GM18870 (cell line): Measurements from ENCODE around the gene CERS6.
A peak's percentile ranks its signal among the peaks of the same experiment; 100 is the strongest.
"Not testable (repeated sequence)": the region's sequence is repeated elsewhere in the genome, so short reads cannot be mapped to it uniquely, and the experiment has no call there.

Source experiments
- ATAC-seq: cut with Tn5 transposase; IDR thresholded peaks from one replicate; pipeline ENCODE4 v1.9.1; 2021; ENCODE audit warnings: moderate library complexity; ENCODE audit not compliant: unreplicated experiment

The CERS6 gene

GRCh38 chr2:168466834-168467565 lies 10.9 kb downstream of the CERS6 start:
- no peak for ATAC-seq

- ATAC-seq, result no peak
Measured at GRCh38 chr2:168467729-168468128, 11.7 kb downstream of the CERS6 start.

GRCh38 chr2:168468354-168468753 lies 12.3 kb downstream of the CERS6 start:
- no peak for ATAC-seq

GRCh38 chr2:168469281-168469988 lies 13.4 kb downstream of the CERS6 start:
- ATAC-seq, result peak; percentile 88

- peak; percentile 24 for ATAC-seq
Measured at GRCh38 chr2:168470320-168471162, 14.5 kb downstream of the CERS6 start.

GRCh38 chr2:168471163-168471475 lies 15.0 kb downstream of the CERS6 start:
- no peak for ATAC-seq

- ATAC-seq, result no peak
Measured at GRCh38 chr2:168475636-168476035, 19.6 kb downstream of the CERS6 start.

GRCh38 chr2:168478206-168478605 lies 22.1 kb downstream of the CERS6 start:
- ATAC-seq, result no peak

- no peak for ATAC-seq
Measured at GRCh38 chr2:168480356-168480755, 24.3 kb downstream of the CERS6 start.

- no peak for ATAC-seq
Measured at GRCh38 chr2:168480825-168481585, 24.9 kb downstream of the CERS6 start.

- ATAC-seq, result no peak
Measured at GRCh38 chr2:168482269-168482668, 26.2 kb downstream of the CERS6 start.

GRCh38 chr2:168482952-168483831 lies 27.1 kb downstream of the CERS6 start:
- no peak for ATAC-seq

- no peak for ATAC-seq
Measured at GRCh38 chr2:168486477-168486876, 30.4 kb downstream of the CERS6 start.

GRCh38 chr2:168490015-168490874 lies 34.2 kb downstream of the CERS6 start:
- ATAC-seq, result peak; percentile 94

GRCh38 chr2:168490946-168491605 lies 35.0 kb downstream of the CERS6 start:
- ATAC-seq, result no peak

GRCh38 chr2:168491728-168492127 lies 35.7 kb downstream of the CERS6 start:
- not testable (repeated sequence) for ATAC-seq

- ATAC-seq, result not testable (repeated sequence)
Measured at GRCh38 chr2:168493219-168493618, 37.1 kb downstream of the CERS6 start.

- no peak for ATAC-seq
Measured at GRCh38 chr2:168494190-168494711, 38.2 kb downstream of the CERS6 start.
